HG03175 (cell line): ENCODE data around the gene C1QTNF6.

Source experiments
- ATAC-seq: cut with Tn5 transposase; IDR thresholded peaks from one replicate; pipeline ENCODE4 v1.9.1; 2021; ENCODE audit warnings: mild to moderate bottlenecking, moderate library complexity; ENCODE audit not compliant: unreplicated experiment

The C1QTNF6 gene

GRCh38 chr22:37193629-37194191, 5.7 kb upstream of the C1QTNF6 start:
- ATAC-seq, result no peak

- ATAC-seq, result no peak
Observed at GRCh38 chr22:37192741-37193140, 4.7 kb upstream of the C1QTNF6 start.

GRCh38 chr22:37192204-37192603, 4.2 kb upstream of the C1QTNF6 start:
- no peak for ATAC-seq

DNA sequence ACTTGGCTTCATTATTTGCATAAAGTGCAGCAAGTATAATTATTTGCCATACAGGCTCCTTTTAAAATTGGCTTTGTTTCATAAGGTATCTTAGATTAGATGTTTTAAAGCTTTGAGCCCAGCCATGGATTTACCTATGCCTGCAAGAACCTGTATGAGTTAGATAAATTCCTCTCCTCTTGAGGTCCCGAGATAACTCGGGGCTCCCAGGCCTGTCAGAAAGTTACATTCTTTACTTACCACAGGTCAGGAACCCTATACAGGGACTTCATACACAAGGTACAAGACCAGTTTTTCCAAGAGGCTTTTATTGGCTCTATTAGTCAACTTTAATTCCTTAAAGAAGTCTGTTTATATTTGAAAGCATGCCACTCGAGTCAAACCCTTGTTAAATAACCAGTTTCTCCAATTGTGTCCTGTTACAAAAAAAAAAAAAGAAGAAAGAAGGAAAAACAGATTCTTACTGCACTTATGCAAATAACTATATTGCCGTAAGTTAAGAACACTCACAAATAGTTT, 2.3 kb upstream of the C1QTNF6 start:
- no peak for ATAC-seq

DNA sequence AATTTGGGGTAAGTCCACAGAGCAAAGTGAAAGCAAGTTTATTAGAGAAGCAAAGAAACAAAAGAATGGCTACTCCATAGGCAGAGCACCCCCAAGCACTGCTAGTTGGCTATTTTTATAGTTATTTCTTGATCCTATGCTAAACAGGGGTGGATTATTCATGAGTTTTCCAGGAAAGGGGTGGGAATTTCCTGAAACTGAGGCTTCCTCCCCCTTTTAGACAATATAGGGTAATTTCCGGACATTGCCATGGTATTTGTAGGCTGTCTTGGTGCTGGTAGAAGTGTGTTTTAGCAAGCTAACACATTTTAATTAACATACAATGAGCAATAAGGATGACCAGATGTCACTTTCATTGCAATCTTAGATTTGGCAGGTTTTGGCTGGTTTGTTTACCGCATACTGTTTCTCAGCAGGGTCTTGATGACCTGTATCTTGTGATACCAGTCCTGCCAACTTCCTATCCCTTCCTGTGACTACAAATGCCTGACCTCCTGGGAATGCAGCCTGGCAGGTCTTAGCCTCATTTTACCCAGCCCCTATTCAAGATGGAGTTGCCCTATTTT, 937 bp upstream of the C1QTNF6 start:
- no peak for ATAC-seq

GRCh38 chr22:37187552-37187890, 526 bp downstream of the C1QTNF6 start:
- no peak for ATAC-seq

- no peak for ATAC-seq
Observed at GRCh38 chr22:37186997-37187522, 987 bp downstream of the C1QTNF6 start.

GRCh38 chr22:37186228-37186996, 1.6 kb downstream of the C1QTNF6 start:
- no peak for ATAC-seq

DNA sequence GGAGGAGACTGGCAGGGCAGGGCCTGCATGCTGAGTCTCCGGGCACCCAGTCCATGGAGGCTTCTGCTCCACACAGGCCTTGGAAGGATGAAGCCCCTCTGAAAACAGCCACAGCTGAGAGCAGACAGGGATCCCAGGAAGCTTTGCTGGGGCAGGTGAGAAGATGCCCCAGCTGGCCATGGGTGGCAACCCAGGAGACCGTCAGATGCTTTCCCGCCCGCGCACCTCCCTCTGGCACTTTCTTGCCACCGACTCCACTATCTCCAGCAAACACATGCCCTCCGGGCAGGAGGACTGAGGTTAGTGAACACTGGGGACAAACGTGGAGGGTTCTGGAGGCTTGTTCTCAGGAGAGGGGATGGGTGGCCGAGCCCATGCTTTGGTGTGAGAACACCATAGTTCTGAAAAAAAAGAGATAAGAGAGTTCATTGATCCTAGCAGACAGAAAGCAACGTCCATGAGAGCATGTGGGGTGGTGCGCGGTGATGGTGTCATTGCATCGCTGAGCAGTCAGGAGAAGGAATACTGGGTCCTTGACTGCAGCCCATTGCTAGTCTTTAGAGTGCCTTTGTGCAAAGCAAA, 2.3 kb downstream of the C1QTNF6 start:
- no peak for ATAC-seq

GRCh38 chr22:37184816-37185541, 3.1 kb downstream of the C1QTNF6 start:
- no peak for ATAC-seq

DNA sequence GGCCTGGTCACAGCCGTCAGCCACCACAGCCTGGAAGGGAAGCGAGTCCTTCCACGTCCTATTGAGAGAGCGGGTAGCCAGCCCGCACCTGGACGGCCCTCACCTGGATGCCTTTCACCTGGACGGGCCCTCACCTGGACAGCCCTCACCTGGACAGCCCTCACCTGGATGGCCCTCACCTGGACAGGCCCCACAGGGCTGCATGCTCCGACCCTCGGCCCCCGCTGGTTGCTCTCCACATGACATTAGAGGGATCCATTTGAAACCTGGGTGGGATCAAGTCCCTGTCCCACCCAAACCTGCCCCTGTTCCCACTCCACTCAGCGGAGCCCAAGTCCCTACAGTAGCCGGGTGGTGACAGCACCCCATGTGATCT, 3.7 kb downstream of the C1QTNF6 start:
- ATAC-seq, result no peak

- ATAC-seq, result no peak
Observed at GRCh38 chr22:37183432-37184379, 4.3 kb downstream of the C1QTNF6 start.

GRCh38 chr22:37182949-37183245, 5.2 kb downstream of the C1QTNF6 start:
- no peak for ATAC-seq

DNA sequence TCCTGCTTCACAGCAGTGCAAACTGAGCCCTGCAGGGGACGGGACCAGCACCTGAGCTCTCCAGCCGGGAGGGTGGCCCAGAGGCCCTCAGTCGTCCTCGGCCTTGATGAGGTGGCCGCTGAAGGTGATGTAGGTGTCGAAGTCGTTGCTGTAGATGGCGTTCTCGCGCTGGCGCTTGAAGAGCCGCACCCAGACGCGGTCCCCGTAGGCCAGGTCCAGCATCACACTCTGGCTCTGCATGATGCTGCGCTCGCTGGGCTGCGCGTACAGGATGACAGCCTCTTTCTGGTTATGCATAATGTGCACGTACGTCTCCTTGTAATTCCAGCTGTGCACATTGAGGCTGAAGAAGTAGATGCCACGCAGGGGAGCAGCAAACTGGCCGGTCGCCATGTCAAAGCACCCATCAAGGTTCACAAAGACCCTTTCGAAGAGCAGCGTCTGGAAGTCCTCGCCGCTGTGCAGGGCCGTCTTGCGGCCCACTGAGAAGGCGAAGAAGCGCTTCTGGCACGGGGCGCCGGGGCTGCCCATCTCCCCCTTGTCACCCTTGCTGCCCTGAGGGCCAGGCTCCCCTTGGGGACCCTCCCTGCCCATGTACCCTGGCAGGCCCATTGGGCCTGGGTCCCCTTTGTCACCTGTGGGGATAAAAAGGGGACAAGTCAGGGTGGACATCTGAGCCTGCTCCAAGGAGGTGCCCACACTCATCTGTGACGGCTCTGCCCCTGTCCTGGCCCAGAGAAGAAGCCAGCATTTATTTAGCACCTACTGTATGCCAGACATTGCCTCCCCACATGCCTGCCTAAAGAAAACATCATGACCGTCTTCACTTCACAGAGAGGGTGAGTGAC, 5.7 kb downstream of the C1QTNF6 start:
- ATAC-seq, result no peak

DNA sequence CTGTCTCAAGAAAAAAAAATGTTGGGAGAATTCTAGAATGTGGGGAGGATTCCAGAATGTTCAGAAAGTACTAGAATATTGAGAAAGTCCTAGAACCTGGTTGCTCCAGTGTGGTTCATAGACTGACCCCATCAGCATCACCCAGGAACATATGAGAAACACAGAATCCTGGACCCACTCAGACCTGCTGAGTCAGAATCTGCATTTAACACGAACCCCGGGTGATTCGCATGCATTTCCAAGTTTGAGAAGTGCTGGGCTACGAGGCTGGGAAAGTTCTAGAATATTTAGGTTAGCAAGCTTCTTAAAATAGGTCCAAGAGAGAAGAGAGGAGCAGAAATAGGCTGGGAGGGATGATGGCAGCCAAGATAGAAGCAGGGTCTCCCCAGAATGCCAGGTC, 6.4 kb downstream of the C1QTNF6 start:
- ATAC-seq, result no peak

DNA sequence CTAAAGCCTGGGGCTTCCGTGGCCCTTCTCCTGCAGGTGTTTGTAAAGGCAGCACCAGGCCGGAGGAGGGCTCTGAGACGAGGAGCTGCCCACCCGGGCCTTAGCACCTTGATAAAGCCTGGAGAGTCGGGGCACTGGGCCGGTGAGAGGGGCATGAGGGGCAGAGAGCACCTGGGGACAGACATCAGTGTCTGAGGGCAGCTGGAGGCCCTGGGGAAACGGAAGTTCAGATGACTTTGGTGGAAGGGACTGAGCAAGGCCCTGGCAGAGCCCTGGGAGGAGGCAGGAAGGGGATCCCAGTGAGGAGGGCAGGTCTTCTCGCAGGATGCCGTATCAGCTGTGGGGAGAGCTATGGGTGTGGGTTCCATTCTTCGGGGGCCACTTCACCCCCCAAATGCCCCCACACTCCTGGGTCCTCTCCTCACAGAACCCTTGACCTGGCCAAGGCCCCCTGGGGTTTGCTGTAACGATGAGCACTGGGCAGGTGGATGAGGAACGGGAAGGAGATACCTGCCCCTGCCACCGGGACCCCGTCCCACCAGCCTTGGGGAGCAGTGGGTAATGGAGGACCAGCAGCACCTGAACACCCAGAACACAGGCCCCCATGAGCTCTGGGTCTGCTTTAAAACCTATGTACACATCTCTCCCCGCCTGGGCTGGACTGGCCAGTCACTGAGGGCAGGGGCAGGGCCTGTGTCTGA, 7.4 kb downstream of the C1QTNF6 start:
- no peak for ATAC-seq

DNA sequence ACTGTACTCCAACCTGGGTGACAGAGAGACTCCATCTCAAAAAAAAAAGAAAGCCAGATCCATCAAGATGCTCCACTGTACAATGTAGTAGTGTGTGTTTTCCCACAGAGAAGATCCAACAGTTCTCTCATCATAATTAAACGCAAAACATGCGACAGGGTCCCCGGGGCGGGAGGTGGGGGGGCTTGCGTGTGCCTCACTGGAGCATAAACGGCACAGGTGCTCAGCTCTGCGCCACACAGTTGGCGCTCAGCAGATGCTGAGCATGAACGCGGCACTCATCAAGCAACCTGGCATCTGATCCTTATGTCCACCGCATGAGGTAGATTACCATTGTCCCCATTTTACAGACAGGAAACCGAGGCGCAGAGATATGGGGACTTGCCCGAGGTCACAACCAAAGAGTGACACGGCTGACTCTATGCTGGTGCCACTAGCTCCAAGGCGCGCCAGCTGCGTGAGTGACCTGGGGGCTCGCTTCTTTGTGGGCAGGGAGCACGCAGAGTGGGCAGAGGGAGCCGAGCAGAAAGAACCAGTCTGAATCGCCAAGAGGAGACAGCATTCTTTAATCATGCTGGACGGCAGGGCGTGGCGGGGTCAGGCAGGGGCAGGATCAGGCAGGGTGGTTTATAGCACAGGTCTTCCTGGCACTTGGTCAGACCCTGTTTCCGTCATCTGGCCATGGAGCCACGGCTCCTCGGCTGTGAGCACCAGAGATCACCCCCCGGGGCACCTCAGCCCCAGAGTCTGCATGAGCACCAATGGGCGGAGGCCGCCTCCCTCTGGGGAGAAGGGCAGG, 8.2 kb downstream of the C1QTNF6 start:
- ATAC-seq, result no peak

DNA sequence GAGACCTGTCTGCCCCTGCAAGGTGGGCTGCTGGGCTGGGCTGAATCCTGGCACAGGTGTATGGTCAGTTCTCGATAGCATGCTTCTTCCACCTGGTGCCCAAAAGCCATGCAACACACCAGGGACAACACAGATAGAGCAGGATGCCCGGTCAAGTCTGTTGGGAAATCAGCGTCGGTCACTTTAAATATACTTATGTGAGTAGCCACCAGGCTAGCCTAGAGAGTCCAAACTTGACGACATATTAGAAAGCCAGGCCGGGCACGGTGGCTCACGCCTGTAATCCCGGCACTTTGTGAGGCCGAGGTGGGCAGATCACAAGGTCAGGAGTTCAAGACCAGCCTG, 8.9 kb downstream of the C1QTNF6 start:
- ATAC-seq, result no peak
